Measurements from ENCODE around the gene FRMD5. TPM values are rescaled to one million over a fixed set of nuclear protein-coding genes. Genes with fewer than 3 reads are reported as not detected.

FRMD5 gene
- total RNA-seq, 1 donor from 2014 or later: 7.8 TPM

- Mint-ChIP-seq H3K27ac (no peak overlapping the region), H3K4me1 (ENCODE audit: low read depth) (no peaks in the 10 kb centered on the region), H3K9me3 (ENCODE audit: low read depth) (peaks cover 11% of the 10 kb centered on the region), H3K36me3 (ENCODE audit: insufficient read depth) (peaks cover 2% of the 10 kb centered on the region), H3K27me3 (no peaks in the 10 kb centered on the region), H3K4me3 (ENCODE audit: low read depth) (no peak overlapping the region)
- no peak for TF ChIP-seq CTCF (IDR thresholded peaks at IDR 0.05; ENCODE audit: unreplicated experiment)
- DNase-seq (ENCODE audit: low spot score, unreplicated experiment): no peak
Measured at GRCh38 chr15:44023176-44023575, 171.9 kb downstream of the FRMD5 start.

DNA sequence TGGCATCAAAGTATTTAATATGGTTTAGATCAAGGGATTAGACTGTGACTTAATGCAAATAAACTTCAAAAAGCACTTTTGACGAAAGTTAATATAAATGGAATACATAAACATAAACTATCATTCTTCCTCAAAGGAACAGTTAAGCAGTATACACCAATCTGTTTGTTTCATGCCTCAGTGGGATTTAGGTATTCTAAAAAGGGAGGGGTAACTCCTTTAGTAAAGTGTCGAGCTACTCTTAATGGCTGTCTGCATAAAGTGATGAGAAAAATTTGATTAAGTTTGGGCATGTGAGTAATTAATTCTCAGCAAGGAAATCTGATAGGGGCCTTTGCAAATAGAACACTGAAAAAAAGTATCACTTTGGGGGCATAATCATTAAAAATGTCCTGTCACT is 176.9 kb downstream of the FRMD5 start:
- no peak for TF ChIP-seq CTCF (IDR thresholded peaks at IDR 0.05; ENCODE audit: unreplicated experiment)
- peaks cover 9% of the 10 kb centered on the region for H3K9me3 Mint-ChIP-seq (ENCODE audit: low read depth)
- H3K27me3 Mint-ChIP-seq: no peaks in the 10 kb centered on the region
- H3K36me3 Mint-ChIP-seq (ENCODE audit: insufficient read depth): peaks cover 2% of the 10 kb centered on the region
- no peak for DNase-seq (ENCODE audit: low spot score, unreplicated experiment)
- no peak overlapping the region for H3K27ac Mint-ChIP-seq
- H3K4me1 Mint-ChIP-seq (ENCODE audit: low read depth): no peaks in the 10 kb centered on the region
- H3K4me3 Mint-ChIP-seq (ENCODE audit: low read depth): no peak overlapping the region

GRCh38 chr15:44015545-44016305 is 179.3 kb downstream of the FRMD5 start:
- Mint-ChIP-seq H3K27me3 (no peaks in the 10 kb centered on the region), H3K4me1 (ENCODE audit: low read depth) (no peaks in the 10 kb centered on the region), H3K36me3 (ENCODE audit: insufficient read depth) (no peaks in the 10 kb centered on the region), H3K27ac (no peak overlapping the region), H3K9me3 (ENCODE audit: low read depth) (no peaks in the 10 kb centered on the region), H3K4me3 (ENCODE audit: low read depth) (no peak overlapping the region)
- TF ChIP-seq CTCF (IDR thresholded peaks at IDR 0.05; ENCODE audit: unreplicated experiment): no peak
- no peak for DNase-seq (ENCODE audit: low spot score, unreplicated experiment)

DNA sequence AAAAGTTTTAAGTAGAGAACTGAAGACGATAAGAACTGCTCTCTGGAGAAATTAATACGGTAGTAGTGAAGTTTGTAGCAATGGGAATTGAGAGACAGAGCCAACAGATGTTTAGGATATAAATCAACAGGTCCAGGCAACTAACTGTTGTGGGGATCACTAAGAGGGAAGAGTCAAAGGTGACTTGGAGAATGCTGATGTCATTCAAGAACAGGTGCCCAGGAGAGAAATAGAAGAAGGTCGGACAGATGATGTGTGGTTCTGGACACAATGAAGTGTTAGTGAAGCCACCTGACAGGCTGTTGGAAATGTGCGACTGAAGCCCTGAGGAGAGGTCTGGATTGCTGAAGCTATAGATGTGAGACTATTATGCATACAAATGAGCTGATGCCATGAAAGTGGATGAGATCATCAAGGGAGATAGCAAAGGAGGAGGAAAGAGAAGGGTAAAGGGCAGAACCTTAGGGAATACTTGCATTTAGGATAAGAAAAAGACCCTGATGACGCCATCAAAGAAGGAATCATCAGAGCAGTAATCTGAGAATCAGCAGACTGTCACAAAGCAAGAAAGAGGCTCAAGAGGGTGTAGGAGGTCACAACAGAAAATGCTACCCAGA is 183.7 kb downstream of the FRMD5 start:
- no peak overlapping the region for H3K4me3 Mint-ChIP-seq (ENCODE audit: low read depth)
- no peaks in the 10 kb centered on the region for H3K9me3 Mint-ChIP-seq (ENCODE audit: low read depth)
- peaks cover 2% of the 10 kb centered on the region for H3K4me1 Mint-ChIP-seq (ENCODE audit: low read depth)
- H3K36me3 Mint-ChIP-seq (ENCODE audit: insufficient read depth): no peaks in the 10 kb centered on the region
- TF ChIP-seq CTCF (IDR thresholded peaks at IDR 0.05; ENCODE audit: unreplicated experiment): no peak
- no peak for DNase-seq (ENCODE audit: low spot score, unreplicated experiment)
- H3K27ac Mint-ChIP-seq: no peak overlapping the region
- no peaks in the 10 kb centered on the region for H3K27me3 Mint-ChIP-seq

DNA sequence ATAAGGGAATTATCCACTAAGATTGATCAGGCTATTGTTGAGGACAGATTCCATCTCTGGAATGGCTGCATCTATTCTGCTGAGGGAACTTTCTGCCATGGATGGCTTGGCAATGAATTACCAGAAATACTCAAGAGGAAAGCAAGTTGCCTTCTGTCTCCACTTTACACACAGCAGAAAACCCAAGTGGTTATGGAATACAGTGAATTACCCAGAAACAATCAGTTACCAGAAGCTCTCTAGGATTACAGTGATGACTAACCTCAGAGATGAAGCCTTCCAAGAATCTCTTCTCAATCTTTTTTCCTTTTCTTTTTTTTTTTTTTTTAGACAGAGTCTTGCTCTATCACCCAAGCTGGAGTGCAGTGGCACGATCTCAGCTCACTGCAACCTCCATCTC is 185.0 kb downstream of the FRMD5 start:
- Mint-ChIP-seq H3K9me3 (ENCODE audit: low read depth) (no peaks in the 10 kb centered on the region), H3K36me3 (ENCODE audit: insufficient read depth) (no peaks in the 10 kb centered on the region), H3K4me1 (ENCODE audit: low read depth) (peaks cover 2% of the 10 kb centered on the region), H3K27me3 (no peaks in the 10 kb centered on the region), H3K27ac (no peak overlapping the region), H3K4me3 (ENCODE audit: low read depth) (no peak overlapping the region)
- TF ChIP-seq CTCF (IDR thresholded peaks at IDR 0.05; ENCODE audit: unreplicated experiment): no peak
- no peak for DNase-seq (ENCODE audit: low spot score, unreplicated experiment)
